WTC11 (cell line): ENCODE data around the gene SUPT20H.

Experiments used
- CTCF ChIP-seq: fragments of 200-600 bp; IDR thresholded peaks from 2 replicates; pipeline ENCODE4 v1.8.0; 2022; ENCODE audit warnings: antibody characterized with exemption
- ELF4 ChIP-seq: sonication (generic); formaldehyde crosslinking; IDR thresholded peaks from 2 replicates; pipeline ENCODE4 v1.8.1; 2022; ENCODE audit warnings: low read depth, mild to moderate bottlenecking, moderate library complexity, missing genetic modification reagents
- JUN ChIP-seq: sonication (generic); formaldehyde crosslinking; IDR thresholded peaks from 2 replicates; pipeline ENCODE4 v1.8.0; 2023; ENCODE audit warnings: mild to moderate bottlenecking, missing genetic modification reagents
- NR3C1 ChIP-seq: sonication (generic); formaldehyde crosslinking; conservative IDR thresholded peaks from 2 replicates; pipeline ENCODE4 v1.8.1; 2023; ENCODE audit warnings: low read depth, mild to moderate bottlenecking, missing genetic modification reagents
- TP53 ChIP-seq: sonication (generic); formaldehyde crosslinking; IDR thresholded peaks from 2 replicates; pipeline ENCODE4 v1.8.1; 2023; ENCODE audit warnings: mild to moderate bottlenecking, missing genetic modification reagents
- ZNF138 ChIP-seq: sonication (generic); formaldehyde crosslinking; conservative IDR thresholded peaks from 2 replicates; pipeline ENCODE4 v1.8.1; 2022; ENCODE audit warnings: mild to moderate bottlenecking, moderate library complexity, missing genetic modification reagents
- ZNF423 ChIP-seq: fragments of 250-450 bp; sonication (Bioruptor Pico); IDR thresholded peaks from 2 replicates; pipeline ENCODE4 v2.1.2; 2022; ENCODE audit warnings: mild to moderate bottlenecking, moderate library complexity
- ZNF512 ChIP-seq: sonication (generic); formaldehyde crosslinking; IDR thresholded peaks from 2 replicates; pipeline ENCODE4 v1.8.1; 2022; ENCODE audit warnings: missing genetic modification reagents, borderline replicate concordance

GRCh38 chr13:37011002-37011401 is 48.5 kb downstream of the SUPT20H start:
- TF ChIP-seq ZNF512 (CRISPR knock-in tag) (no peak), NR3C1 (CRISPR knock-in tag) (no peak), CTCF (no peak), ZNF423 (CRISPR knock-in tag) (no peak), TP53 (CRISPR knock-in tag) (no peak), ZNF138 (no peak), ELF4 (CRISPR knock-in tag) (no peak), JUN (CRISPR knock-in tag) (no peak)
